Type B pancreatic cell (in vitro differentiated cells): ENCODE data around the gene ATP5PD. TPM values are rescaled to one million over a fixed set of nuclear protein-coding genes. Genes with fewer than 3 reads are reported as not detected.
"Not testable (repeated sequence)": the region's sequence is repeated elsewhere in the genome, so short reads cannot be mapped to it uniquely, and the experiment has no call there.

Source experiments
- DNase-seq: peaks from one replicate; pipeline ENCODE4 v3.0.0; 2021; ENCODE audit warnings: mixed read lengths; ENCODE audit not compliant: unreplicated experiment; ENCODE audit errors: extremely low spot score
- H3K27ac Mint-ChIP-seq: 2 replicates; pipeline ENCODE4 v1.8.0; 2021; ENCODE audit warnings: mild to moderate bottlenecking, mixed read lengths
- H3K27me3 Mint-ChIP-seq: 2 replicates; pipeline ENCODE4 v1.8.0; 2021; ENCODE audit warnings: mixed read lengths
- H3K36me3 Mint-ChIP-seq: 2 replicates; pipeline ENCODE4 v1.8.0; 2021; ENCODE audit warnings: mixed read lengths
- H3K4me1 Mint-ChIP-seq: one replicate; pipeline ENCODE4 v1.8.0; 2021; ENCODE audit warnings: mixed read lengths; ENCODE audit not compliant: unreplicated experiment
- H3K4me3 Mint-ChIP-seq: 2 replicates; pipeline ENCODE4 v1.8.0; 2021; ENCODE audit warnings: mild to moderate bottlenecking, mixed read lengths
- H3K9me3 Mint-ChIP-seq: 2 replicates; pipeline ENCODE4 v1.8.0; 2021; ENCODE audit warnings: mixed read lengths
- total RNA-seq: library from RNA; stranded (reverse); gene quantifications from 2 replicates; pipeline ENCODE4 v1.2.1, GENCODE V29; 2021; ENCODE audit warnings: low replicate concordance
- TF ChIP-seq, protein P1 (sequence below): fragments of 200-600 bp; sonication (generic); conservative IDR thresholded peaks from 2 replicates; pipeline ENCODE4 v1.5.0; 2021; ENCODE audit warnings: antibody characterized with exemption, mild to moderate bottlenecking

Gene ATP5PD
- total RNA-seq, 1 donor from 2014 or later, result 239 TPM

DNA sequence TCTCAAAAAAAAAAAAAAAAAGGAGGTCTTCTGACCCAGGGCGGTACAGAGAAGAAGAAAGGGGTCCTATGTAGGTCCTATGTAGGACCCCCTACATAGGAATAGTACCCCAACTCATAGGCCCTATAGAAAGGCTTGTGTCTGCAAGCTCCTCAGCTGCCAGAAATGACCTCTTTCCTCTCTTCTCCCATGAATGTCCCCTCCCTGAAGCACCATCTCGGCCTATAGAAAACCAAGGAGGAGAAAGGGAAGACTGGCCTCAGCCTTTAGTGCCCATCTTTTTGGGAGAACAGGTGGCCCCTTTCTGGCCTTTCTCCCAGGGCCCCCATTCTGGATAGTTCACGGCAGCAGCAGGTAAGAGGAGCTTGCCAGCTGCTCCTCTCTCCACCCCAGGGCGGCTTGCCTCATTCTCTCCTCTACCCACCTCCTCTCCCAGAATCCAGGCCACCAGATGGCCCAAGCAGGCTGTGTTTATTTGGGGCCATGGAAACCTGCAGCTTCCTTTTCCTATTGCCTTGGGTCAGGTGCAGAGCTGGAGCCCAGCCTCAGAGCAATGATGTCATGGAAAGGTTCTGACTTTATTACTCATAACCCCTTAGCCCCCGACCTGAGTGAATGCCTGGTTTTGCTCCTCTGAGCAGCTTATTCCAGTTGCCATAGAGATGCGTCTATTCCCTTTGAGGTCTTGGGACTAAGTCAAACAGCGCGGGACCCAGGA is 35.9 kb downstream of the ATP5PD start:
- no peaks in the 10 kb centered on the region for H3K9me3 Mint-ChIP-seq
- peak overlapping the region; percentile 91 for H3K27ac Mint-ChIP-seq
- peaks cover 22% of the 10 kb centered on the region for H3K4me1 Mint-ChIP-seq
- TF ChIP-seq, protein P1, sequence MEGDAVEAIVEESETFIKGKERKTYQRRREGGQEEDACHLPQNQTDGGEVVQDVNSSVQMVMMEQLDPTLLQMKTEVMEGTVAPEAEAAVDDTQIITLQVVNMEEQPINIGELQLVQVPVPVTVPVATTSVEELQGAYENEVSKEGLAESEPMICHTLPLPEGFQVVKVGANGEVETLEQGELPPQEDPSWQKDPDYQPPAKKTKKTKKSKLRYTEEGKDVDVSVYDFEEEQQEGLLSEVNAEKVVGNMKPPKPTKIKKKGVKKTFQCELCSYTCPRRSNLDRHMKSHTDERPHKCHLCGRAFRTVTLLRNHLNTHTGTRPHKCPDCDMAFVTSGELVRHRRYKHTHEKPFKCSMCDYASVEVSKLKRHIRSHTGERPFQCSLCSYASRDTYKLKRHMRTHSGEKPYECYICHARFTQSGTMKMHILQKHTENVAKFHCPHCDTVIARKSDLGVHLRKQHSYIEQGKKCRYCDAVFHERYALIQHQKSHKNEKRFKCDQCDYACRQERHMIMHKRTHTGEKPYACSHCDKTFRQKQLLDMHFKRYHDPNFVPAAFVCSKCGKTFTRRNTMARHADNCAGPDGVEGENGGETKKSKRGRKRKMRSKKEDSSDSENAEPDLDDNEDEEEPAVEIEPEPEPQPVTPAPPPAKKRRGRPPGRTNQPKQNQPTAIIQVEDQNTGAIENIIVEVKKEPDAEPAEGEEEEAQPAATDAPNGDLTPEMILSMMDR, result no peak
- H3K36me3 Mint-ChIP-seq, result peaks cover 12% of the 10 kb centered on the region
- H3K27me3 Mint-ChIP-seq, result no peaks in the 10 kb centered on the region
- peak overlapping the region; percentile 94 for H3K4me3 Mint-ChIP-seq
- no peak for DNase-seq

DNA sequence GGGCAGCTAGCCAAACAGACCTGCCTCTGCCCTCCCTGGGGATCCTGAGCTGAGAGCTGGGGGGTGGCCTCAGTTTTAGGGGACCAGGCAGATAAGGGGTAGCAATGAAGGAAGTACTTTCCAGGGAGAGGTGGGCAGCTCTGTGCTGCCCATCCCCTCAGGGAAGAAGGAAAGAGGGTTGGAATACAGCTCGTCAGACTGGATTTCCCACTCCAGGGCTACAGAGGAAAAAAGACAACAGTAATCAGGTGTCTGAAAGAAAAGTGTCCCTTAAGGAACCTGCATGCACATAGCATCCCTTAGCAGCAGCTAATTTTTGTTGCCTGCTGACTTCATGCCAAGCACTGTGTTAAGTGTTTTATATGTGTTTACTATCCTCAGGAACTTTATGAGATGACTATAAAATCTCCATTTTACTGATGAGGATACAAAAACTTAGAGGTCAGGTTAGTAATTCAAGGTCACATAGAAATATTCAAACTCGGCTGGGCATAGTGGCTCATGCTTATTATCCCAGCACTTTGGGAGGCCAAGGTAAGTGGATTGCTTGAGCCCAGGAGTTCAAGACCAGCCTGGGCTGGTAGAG is 37.5 kb downstream of the ATP5PD start:
- TF ChIP-seq, protein P1, result no peak
- Mint-ChIP-seq H3K36me3 (peaks cover 7% of the 10 kb centered on the region), H3K27me3 (no peaks in the 10 kb centered on the region), H3K4me3 (peak overlapping the region; percentile 66), H3K4me1 (peaks cover 22% of the 10 kb centered on the region), H3K27ac (peak overlapping the region; percentile 94), H3K9me3 (no peaks in the 10 kb centered on the region)
- no peak for DNase-seq

DNA sequence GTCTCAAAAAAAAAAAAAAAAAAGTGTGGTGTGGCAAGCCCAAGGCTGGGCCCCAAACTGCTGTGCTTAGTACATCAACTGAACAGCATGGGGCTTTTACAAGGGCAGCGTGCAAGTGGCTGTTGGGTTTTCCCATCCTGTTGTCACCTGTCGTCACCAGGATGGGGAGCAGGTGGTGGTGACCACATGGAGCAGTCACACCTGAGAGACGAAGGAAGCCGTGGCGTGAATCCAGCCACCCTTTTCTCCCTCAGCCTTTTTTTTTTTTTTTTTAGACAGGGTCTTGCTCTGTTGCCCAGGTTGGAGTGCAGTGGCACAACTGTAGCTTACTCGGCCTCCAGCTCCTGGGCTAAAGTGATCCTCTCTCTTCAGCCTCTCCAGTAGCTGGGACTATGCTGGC is 38.4 kb downstream of the ATP5PD start:
- DNase-seq, result no peak
- Mint-ChIP-seq H3K27me3 (no peaks in the 10 kb centered on the region), H3K27ac (no peak overlapping the region), H3K9me3 (no peaks in the 10 kb centered on the region), H3K4me1 (peaks cover 16% of the 10 kb centered on the region), H3K36me3 (peaks cover 4% of the 10 kb centered on the region), H3K4me3 (no peak overlapping the region)
- TF ChIP-seq, protein P1, result no peak

DNA sequence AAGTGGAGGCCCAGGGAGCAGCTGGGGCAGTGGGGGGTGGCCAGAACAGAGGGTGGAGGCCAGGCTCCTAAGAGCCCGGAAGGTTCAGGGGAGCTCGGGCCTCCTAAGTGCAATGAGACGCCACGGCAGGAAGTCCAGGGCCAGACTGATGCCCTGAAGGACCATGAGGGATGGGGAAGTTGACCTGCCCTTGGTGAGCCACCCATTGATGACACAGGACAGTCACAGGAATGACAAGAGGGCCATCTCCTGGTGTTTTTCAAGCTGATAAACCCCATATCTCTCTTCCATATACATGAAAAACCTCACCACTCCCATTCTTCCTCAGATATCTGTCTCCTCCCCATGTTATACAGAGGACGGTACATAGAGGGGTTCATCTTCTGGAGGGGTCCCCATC is 40.1 kb downstream of the ATP5PD start:
- H3K4me1 Mint-ChIP-seq, result peaks cover 8% of the 10 kb centered on the region
- no peaks in the 10 kb centered on the region for H3K9me3 Mint-ChIP-seq
- no peaks in the 10 kb centered on the region for H3K27me3 Mint-ChIP-seq
- TF ChIP-seq, protein P1, result no peak
- no peak overlapping the region for H3K4me3 Mint-ChIP-seq
- H3K27ac Mint-ChIP-seq, result peak overlapping the region; percentile 46
- no peak for DNase-seq
- H3K36me3 Mint-ChIP-seq, result peaks cover 8% of the 10 kb centered on the region

DNA sequence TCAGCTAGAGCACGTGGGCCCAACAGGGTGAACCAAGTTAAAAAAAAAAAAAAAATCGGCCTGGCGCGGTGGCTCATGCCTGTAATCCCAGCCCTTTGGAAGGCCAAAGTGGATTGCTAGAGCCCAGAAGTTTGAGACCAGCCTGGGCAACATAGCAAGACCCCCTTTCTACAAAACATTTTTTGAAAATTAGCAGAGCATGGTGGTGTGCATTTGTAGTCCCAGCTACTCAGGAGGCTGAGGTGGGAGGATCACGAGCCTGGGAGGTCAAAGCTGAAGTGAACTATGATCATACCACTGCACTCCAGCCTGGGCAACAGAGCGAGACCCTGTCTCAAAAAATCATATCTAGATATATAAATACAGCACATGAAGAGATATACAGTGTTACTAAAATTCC is 40.7 kb downstream of the ATP5PD start:
- peak overlapping the region; percentile 29 for H3K27ac Mint-ChIP-seq
- not testable (repeated sequence) for H3K27me3 Mint-ChIP-seq, H3K9me3 Mint-ChIP-seq, H3K36me3 Mint-ChIP-seq, H3K4me1 Mint-ChIP-seq, DNase-seq, H3K4me3 Mint-ChIP-seq

DNA sequence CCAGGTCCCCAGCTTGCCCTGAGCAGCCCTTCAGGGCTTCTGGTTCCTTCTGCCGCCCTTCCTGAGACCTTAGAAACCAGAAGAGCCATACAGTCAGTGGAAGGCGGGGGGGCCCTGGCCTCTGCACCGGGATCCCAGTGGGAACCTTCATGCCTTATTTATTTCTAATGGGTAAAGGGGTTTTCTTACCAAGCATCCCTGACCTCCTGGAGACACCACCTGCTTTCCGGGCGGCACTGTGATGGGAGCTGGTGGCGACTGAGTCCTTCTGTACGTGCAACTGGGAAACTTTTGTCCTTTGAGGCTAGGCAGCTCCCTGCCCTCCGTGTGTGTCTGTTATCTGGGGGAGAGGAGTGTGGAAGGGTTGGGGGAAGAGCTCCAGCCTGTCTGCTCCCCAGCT is 41.5 kb downstream of the ATP5PD start:
- no peaks in the 10 kb centered on the region for H3K9me3 Mint-ChIP-seq
- H3K4me3 Mint-ChIP-seq, result no peak overlapping the region
- no peak for DNase-seq
- H3K36me3 Mint-ChIP-seq, result peaks cover 8% of the 10 kb centered on the region
- H3K27ac Mint-ChIP-seq, result no peak overlapping the region
- TF ChIP-seq, protein P1, result no peak
- H3K27me3 Mint-ChIP-seq, result no peaks in the 10 kb centered on the region
- no peaks in the 10 kb centered on the region for H3K4me1 Mint-ChIP-seq
